HL-60 (cell line): ENCODE data around the gene RFTN1.

Experiments used
- CTCF ChIP-seq: IDR thresholded peaks from one replicate; pipeline ENCODE4 v1.5.1; 2011; ENCODE audit warnings: low read length, control low read depth, inconsistent platforms; ENCODE audit not compliant: insufficient read depth
- GABPA ChIP-seq: IDR thresholded peaks from 2 replicates; pipeline ENCODE4 v1.6.1; 2012; ENCODE audit warnings: low read depth
- POLR2AphosphoS5 ChIP-seq: IDR thresholded peaks from 2 replicates; pipeline ENCODE4 v1.6.1; 2012; ENCODE audit warnings: low read depth
- REST ChIP-seq: IDR thresholded peaks from 2 replicates; pipeline ENCODE4 v1.6.1; 2012; ENCODE audit warnings: low read depth; ENCODE audit not compliant: insufficient replicate concordance
- SPI1 ChIP-seq: IDR thresholded peaks from 2 replicates; pipeline ENCODE4 v1.6.1; 2012; ENCODE audit warnings: low read depth, mild to moderate bottlenecking, borderline replicate concordance

GRCh38 chr3:16284633-16285032 lies 228.9 kb downstream of the RFTN1 start:
- no peak for TF ChIP-seq CTCF
- TF ChIP-seq REST: no peak
- no peak for TF ChIP-seq GABPA
- no peak for TF ChIP-seq POLR2AphosphoS5
- TF ChIP-seq SPI1: no peak
